ENCODE results near the gene TRIM17. TPM values are rescaled to one million over a fixed set of nuclear protein-coding genes. Genes with fewer than 3 reads are reported as not detected.
A peak's percentile ranks its signal among the peaks of the same experiment; 100 is the strongest.

Gene TRIM17
- total RNA-seq, 2 donors from 2014 or later, result 1.7 to 1.9 TPM

DNA sequence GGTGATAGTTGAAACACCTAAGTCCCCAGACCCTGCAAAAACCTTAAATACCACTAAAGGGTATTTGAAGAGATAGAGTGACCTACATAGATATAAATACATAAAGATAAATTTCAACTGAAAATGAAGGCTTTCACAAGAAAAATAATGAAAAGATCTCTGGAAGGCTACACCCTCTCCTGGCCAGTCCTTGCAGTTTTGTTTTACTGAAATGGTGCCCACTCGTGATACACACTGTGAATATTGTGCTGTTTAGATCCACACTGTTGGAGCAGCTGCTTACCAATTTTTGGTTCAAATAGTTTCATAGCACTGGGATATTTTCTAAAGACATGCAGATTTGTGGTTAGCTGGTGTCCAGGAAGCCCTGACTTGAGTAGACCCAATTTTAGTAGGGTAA lies 39.1 kb upstream of the TRIM17 start:
- Mint-ChIP-seq H3K27me3 (no peaks in the 10 kb centered on the region), H3K36me3 (ENCODE audit: low read depth) (peaks cover 15% of the 10 kb centered on the region), H3K4me3 (peak overlapping the region; percentile 86), H3K4me1 (peaks cover 24% of the 10 kb centered on the region), H3K27ac (no peak overlapping the region), H3K9me3 (no peaks in the 10 kb centered on the region)
- ATAC-seq (replicated peaks), result no peak

- H3K4me3 Mint-ChIP-seq, result no peak overlapping the region
- peaks cover 22% of the 10 kb centered on the region for H3K4me1 Mint-ChIP-seq
- no peak for ATAC-seq (replicated peaks)
- H3K9me3 Mint-ChIP-seq, result no peaks in the 10 kb centered on the region
- H3K27me3 Mint-ChIP-seq, result no peaks in the 10 kb centered on the region
- H3K27ac Mint-ChIP-seq, result peak overlapping the region; percentile 54
- H3K36me3 Mint-ChIP-seq (ENCODE audit: low read depth), result peaks cover 14% of the 10 kb centered on the region
These were observed 37.6 kb upstream of the TRIM17 start for GRCh38 chr1:228454238-228454637.

- H3K4me1 Mint-ChIP-seq, result peaks cover 22% of the 10 kb centered on the region
- no peak overlapping the region for H3K4me3 Mint-ChIP-seq
- ATAC-seq (replicated peaks), result no peak
These were observed 37.0 kb upstream of the TRIM17 start for GRCh38 chr1:228453614-228454013.

DNA sequence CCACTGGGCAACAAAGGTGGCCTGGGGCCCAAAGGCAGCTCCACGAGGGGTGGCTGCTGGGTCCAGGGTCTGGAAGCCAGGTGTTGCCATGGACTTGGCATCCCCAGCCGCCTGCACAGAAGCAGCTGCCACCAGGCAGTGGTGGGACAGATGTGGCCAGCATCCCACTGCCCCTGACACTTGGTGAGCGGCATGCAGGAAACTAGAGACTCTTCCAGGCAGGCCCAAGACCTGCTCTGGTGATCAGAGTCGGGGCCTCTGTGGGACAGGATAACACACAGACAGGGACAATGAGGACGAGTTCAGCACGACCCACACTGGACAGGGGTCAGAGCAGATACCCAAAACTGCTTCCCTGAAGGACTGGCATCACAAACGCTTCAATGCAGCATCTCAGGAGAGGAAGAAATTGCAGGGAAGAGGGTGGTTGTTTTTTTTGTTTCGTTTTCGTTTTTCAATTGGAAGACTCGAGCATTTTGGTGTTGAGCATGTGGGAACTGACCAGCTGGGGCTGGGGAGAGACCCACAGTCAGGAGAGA lies 36.4 kb upstream of the TRIM17 start:
- Mint-ChIP-seq H3K27me3 (no peaks in the 10 kb centered on the region), H3K36me3 (ENCODE audit: low read depth) (peaks cover 8% of the 10 kb centered on the region), H3K9me3 (no peaks in the 10 kb centered on the region), H3K4me3 (no peak overlapping the region), H3K27ac (no peak overlapping the region), H3K4me1 (peaks cover 18% of the 10 kb centered on the region)
- no peak for ATAC-seq (replicated peaks)

More at GRCh38 chr1:228453614-228454013, 37.0 kb upstream of the TRIM17 start:
- no peaks in the 10 kb centered on the region for H3K27me3 Mint-ChIP-seq
- H3K27ac Mint-ChIP-seq, result no peak overlapping the region
- peaks cover 13% of the 10 kb centered on the region for H3K36me3 Mint-ChIP-seq (ENCODE audit: low read depth)
- no peaks in the 10 kb centered on the region for H3K9me3 Mint-ChIP-seq

DNA sequence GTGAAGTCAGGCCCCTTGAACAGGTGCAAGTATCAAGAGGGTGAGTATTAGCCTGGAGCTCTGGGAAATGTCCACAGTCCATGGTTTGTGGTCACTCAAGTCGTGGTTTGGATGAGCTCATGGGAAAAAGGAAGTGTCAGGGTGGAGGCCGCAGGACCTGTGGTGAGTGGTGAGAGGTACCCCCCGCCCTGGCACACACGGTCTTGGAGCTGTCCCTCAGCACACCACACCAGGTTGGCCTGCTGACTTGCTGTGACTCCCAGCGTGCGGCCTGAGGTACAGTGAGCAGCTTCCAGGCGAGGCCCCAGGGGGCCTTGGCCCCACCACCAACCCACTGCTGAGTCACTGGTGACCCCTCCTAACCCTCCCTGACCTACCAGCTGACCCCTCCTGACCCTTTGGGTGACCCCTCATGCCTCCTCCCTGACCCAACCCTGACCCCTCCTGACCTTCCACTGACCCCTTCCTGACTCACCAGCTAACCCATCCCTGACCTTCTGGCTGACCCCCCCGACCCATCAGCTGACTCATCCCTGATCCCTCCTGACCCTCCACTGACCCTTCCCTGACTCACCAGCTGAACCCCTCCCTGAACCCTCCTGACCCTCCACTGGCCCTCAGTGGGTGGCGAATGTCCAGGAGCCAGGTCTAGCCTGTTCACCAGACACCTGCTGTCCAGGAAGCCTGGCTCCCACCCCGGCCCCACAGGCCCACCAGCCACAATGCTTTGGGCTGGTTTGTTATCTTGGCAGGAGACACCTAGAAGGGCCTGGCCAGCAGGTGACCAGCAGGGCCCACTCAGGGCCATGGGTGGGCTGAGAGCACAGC lies 35.7 kb upstream of the TRIM17 start:
- no peak overlapping the region for H3K27ac Mint-ChIP-seq
- peaks cover 1% of the 10 kb centered on the region for H3K36me3 Mint-ChIP-seq (ENCODE audit: low read depth)
- H3K4me1 Mint-ChIP-seq, result peaks cover 15% of the 10 kb centered on the region
- no peaks in the 10 kb centered on the region for H3K27me3 Mint-ChIP-seq
- no peak for ATAC-seq (replicated peaks)
- no peaks in the 10 kb centered on the region for H3K9me3 Mint-ChIP-seq
- H3K4me3 Mint-ChIP-seq, result no peak overlapping the region

- no peak for ATAC-seq (replicated peaks)
- H3K9me3 Mint-ChIP-seq, result no peaks in the 10 kb centered on the region
- no peaks in the 10 kb centered on the region for H3K36me3 Mint-ChIP-seq (ENCODE audit: low read depth)
- H3K27ac Mint-ChIP-seq, result no peak overlapping the region
- no peak overlapping the region for H3K4me3 Mint-ChIP-seq
- H3K27me3 Mint-ChIP-seq, result peaks cover 12% of the 10 kb centered on the region
- peaks cover 17% of the 10 kb centered on the region for H3K4me1 Mint-ChIP-seq
These were observed 33.5 kb upstream of the TRIM17 start for GRCh38 chr1:228450200-228450599.

GRCh38 chr1:228448372-228448771 lies 31.7 kb upstream of the TRIM17 start:
- ATAC-seq (replicated peaks), result no peak
- no peak overlapping the region for H3K27ac Mint-ChIP-seq
- H3K36me3 Mint-ChIP-seq (ENCODE audit: low read depth), result no peaks in the 10 kb centered on the region
- no peaks in the 10 kb centered on the region for H3K9me3 Mint-ChIP-seq
- H3K4me3 Mint-ChIP-seq, result no peak overlapping the region
- peaks cover 11% of the 10 kb centered on the region for H3K4me1 Mint-ChIP-seq
- H3K27me3 Mint-ChIP-seq, result peaks cover 21% of the 10 kb centered on the region

DNA sequence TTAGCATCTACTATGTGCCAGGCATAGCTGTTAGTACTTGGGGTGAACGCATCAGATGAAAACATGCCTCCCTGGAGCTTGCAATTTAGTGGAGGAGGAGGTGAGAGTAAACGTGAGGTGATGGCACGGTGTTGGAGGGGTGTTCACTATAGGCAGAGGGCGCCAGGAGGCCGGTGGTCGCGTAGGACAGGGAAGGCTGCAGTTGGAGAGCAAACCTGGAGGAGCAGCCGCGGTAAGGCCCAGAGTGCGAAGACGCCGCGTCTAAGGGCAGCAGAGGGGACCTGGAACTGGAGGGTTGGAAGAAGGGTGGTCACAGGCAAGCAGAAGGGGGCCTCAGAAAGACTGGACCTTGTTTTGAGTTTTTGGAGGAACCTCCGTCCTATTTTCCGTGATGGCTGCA lies 30.2 kb upstream of the TRIM17 start:
- peaks cover 29% of the 10 kb centered on the region for H3K27me3 Mint-ChIP-seq
- no peak overlapping the region for H3K27ac Mint-ChIP-seq
- H3K36me3 Mint-ChIP-seq (ENCODE audit: low read depth), result no peaks in the 10 kb centered on the region
- peak overlapping the region; percentile 83 for H3K4me3 Mint-ChIP-seq
- H3K9me3 Mint-ChIP-seq, result no peaks in the 10 kb centered on the region
- no peak for ATAC-seq (replicated peaks)
- H3K4me1 Mint-ChIP-seq, result peaks cover 7% of the 10 kb centered on the region

GRCh38 chr1:228445843-228446650 lies 29.4 kb upstream of the TRIM17 start:
- Mint-ChIP-seq H3K27ac (peak overlapping the region; percentile 44), H3K4me1 (peaks cover 7% of the 10 kb centered on the region), H3K9me3 (no peaks in the 10 kb centered on the region), H3K4me3 (peak overlapping the region; percentile 83), H3K27me3 (peaks cover 36% of the 10 kb centered on the region), H3K36me3 (ENCODE audit: low read depth) (no peaks in the 10 kb centered on the region)
- peak; percentile 96 for ATAC-seq (replicated peaks)

DNA sequence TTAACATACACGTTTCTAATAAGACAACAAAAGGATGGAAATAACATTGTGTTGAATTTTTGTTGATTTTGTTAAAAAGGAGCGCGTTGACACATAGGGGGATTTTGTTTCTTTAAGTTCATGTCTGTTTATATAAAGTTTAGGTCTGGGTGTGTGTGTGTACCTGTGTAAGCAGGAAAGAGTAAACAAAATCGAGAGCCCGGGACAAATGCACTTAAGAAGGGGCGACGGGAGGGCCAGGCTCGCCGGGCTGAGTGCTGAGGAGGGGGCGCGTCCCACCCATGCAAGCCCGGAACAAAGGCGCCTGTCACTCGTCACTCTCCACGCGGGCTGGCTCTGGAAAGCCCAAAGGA lies 28.8 kb upstream of the TRIM17 start:
- H3K27ac Mint-ChIP-seq, result peak overlapping the region; percentile 44

DNA sequence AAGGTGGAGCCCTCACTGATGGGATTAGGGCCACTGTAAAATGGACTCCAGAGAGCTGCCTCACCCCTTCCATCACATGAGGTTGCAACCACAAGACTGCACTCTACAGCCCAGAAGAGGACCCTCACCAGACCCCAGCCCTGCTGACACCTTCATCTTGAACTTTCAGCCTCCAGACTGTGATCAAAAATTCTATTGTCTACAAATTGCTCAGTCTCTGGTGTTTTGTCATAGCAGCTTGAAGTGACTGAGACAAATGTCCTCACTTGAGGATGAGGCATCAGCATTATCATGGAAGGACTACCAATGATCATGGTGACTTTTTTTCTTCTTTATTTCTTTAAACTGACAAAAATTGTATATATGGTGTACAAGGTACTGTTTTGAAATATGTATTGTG lies 26.7 kb upstream of the TRIM17 start:
- Mint-ChIP-seq H3K27me3 (peaks cover 40% of the 10 kb centered on the region), H3K36me3 (ENCODE audit: low read depth) (no peaks in the 10 kb centered on the region), H3K4me3 (no peak overlapping the region), H3K4me1 (peaks cover 7% of the 10 kb centered on the region), H3K9me3 (no peaks in the 10 kb centered on the region), H3K27ac (no peak overlapping the region)
- ATAC-seq (replicated peaks), result no peak

More for the DNA sequence above, 28.8 kb upstream of the TRIM17 start:
- Mint-ChIP-seq H3K27me3 (peaks cover 40% of the 10 kb centered on the region), H3K4me3 (peak overlapping the region; percentile 83), H3K9me3 (no peaks in the 10 kb centered on the region), H3K36me3 (ENCODE audit: low read depth) (no peaks in the 10 kb centered on the region), H3K4me1 (peaks cover 7% of the 10 kb centered on the region)
- ATAC-seq (replicated peaks), result peak; percentile 15

DNA sequence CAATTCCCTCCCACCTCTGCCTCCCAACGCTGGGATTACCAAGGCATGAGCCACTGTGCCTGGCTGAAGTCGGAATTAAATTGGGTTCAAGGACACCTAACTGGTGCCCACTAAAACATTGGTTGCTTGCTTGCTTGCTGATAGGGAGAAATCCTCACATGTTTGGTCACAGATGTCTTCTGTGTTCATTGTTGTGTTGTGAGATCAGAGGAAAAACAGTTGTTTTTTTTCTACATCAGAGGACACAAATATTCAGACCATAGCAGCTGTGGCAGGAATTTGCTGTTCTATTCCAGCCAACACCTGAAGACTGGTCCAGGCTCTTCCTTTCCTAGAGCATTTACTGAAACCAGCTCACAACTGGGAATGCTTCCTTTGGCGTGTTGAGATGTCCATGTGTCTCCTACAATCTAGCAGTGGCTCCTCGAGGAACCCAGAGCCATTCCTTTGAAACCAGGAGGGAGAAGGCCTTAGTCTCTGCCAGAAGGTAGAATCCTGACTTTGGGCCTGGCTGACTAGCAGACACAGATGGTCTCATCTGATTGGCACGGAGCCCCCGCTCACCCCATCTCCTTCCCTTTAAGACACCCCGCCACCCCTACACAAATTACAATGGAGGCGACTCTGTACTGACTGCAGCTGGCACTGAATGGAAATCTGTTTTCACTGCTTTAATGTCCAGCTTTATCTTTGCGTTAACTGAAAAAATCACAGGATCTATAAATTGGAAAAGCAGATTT lies 24.3 kb upstream of the TRIM17 start:
- Mint-ChIP-seq H3K27me3 (peaks cover 39% of the 10 kb centered on the region), H3K36me3 (ENCODE audit: low read depth) (no peaks in the 10 kb centered on the region), H3K27ac (no peak overlapping the region), H3K4me1 (peaks cover 7% of the 10 kb centered on the region), H3K4me3 (no peak overlapping the region), H3K9me3 (no peaks in the 10 kb centered on the region)
- no peak for ATAC-seq (replicated peaks)

DNA sequence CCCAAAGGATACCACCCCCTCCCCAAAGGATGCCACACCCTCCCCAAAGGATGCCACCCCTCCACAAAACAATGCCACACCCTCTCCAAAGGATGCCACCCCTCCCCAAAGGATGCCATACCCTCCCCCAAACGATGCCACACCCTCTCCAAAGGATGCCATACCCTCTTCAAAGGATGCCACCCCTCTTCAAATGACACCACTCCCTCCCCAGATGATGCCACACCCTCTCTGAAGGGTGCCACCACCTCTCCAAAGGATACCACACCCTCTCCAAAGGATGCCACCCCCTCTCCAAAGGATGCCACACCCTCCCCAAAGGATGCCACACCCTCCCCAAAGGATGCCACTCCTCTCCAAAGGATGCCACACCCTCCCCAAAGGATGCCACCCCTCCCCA lies 21.6 kb upstream of the TRIM17 start:
- no peaks in the 10 kb centered on the region for H3K36me3 Mint-ChIP-seq (ENCODE audit: low read depth)
- H3K27me3 Mint-ChIP-seq, result peaks cover 26% of the 10 kb centered on the region
- H3K4me3 Mint-ChIP-seq, result no peak overlapping the region
- no peak overlapping the region for H3K27ac Mint-ChIP-seq
- ATAC-seq (replicated peaks), result no peak
- no peaks in the 10 kb centered on the region for H3K4me1 Mint-ChIP-seq
- no peaks in the 10 kb centered on the region for H3K9me3 Mint-ChIP-seq

DNA sequence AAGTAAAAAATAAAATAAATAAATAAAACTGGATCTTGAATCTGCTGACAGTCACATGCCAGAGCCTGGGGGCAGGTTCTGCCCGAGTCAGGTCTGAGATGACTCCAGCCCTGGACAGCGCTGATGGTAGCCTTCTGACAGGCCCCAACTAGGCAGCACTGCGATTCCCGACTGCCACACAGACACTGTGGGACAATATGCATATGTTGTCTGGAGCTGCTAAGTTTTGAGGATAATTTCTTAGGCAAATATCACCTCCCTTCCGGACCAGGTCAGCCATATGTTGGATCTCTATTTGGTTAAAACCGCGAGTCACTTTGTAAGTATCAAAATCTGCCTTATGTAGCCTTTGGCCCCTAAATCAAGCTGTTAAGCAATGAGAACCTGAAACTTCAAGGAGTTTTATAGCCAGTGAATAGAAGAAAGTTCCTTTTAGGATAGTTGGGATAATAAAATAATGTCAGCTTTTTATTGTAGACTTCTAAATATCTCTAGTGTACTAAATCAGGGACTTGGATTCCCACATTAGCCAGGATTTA lies 20.8 kb upstream of the TRIM17 start:
- no peak for ATAC-seq (replicated peaks)
- H3K4me1 Mint-ChIP-seq, result no peaks in the 10 kb centered on the region
- no peak overlapping the region for H3K27ac Mint-ChIP-seq
- H3K27me3 Mint-ChIP-seq, result peaks cover 28% of the 10 kb centered on the region
- no peaks in the 10 kb centered on the region for H3K9me3 Mint-ChIP-seq
- no peaks in the 10 kb centered on the region for H3K36me3 Mint-ChIP-seq (ENCODE audit: low read depth)
- no peak overlapping the region for H3K4me3 Mint-ChIP-seq
